ENCODE data around the gene RIPK1.

DNA sequence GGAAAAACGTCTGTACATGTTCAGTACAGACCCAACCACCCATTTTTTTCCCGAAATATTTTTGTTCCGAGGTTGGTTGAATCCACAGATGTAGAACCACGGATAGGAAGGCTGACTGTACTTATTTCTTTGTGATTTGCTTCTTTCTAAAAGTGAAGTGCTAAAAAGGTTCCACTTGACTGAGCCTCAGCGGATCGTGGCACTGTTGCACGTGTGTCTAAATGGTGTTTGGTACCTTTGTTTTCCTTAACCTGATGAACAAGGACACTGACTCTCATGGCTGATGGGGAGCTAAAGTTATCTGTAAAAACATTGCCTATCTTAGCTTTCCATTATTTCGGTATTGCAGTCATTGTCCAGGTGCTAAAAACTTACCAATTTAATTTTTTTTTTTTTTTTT, 56.4 kb downstream of the RIPK1 start:
- no peak for TF ChIP-seq CTCF (IDR thresholded peaks at IDR 0.05)
- no peak for TF ChIP-seq POLR2A (IDR thresholded peaks at IDR 0.05)
- TF ChIP-seq POLR2AphosphoS5 (IDR thresholded peaks at IDR 0.05) = no peak
